B cell (primary cell): Measurements from ENCODE around the gene HINT1. TPM values are rescaled to one million over a fixed set of nuclear protein-coding genes. Genes with fewer than 3 reads are reported as not detected.

ENCODE experiments used
- ATAC-seq: fragments of 200-7000 bp; cut with Tn5 transposase; one replicate; pipeline ENCODE4 v1.10.0; 2021; ENCODE audit warnings: low read depth, mild to moderate bottlenecking, moderate number of reproducible peaks, moderate library complexity
- CTCF ChIA-PET: fragments of 350-600 bp; sonication (Branson Sonifier 250); formaldehyde crosslinking; loops from one replicate; lab custom pipeline; 2021; ENCODE audit warnings: antibody characterized with exemption, inconsistent platforms; lab: Charles Lee
- POLR2A ChIA-PET: fragments of 350-600 bp; sonication (Branson Sonifier 250); formaldehyde crosslinking; loops from one replicate; lab custom pipeline; 2021; ENCODE audit warnings: antibody characterized with exemption; lab: Charles Lee
- DNase-seq: peaks from one replicate; pipeline ENCODE4 v3.0.0; 2013
- H2AFZ ChIP-seq: 2 replicates; pipeline ENCODE4 v1.6.1; 2012; ENCODE audit warnings: mild to moderate bottlenecking, low read depth, low read length; ENCODE audit not compliant: insufficient read depth, poor library complexity, severe bottlenecking
- H3K27ac ChIP-seq, 2 donors: 1 replicate in 1 of 2; 2 replicates in 1 of 2; pipeline ENCODE4 v1.5.1; 2012 to 2013; ENCODE audit warnings: low read length in 2 of 2, mild to moderate bottlenecking in 2 of 2, moderate library complexity in 1 of 2
- H3K27me3 ChIP-seq, 4 experiments: fragments of 200-600 bp in 1 of 4; sonication (generic) in 1 of 4; replicated peaks in 1 of 4; 1 replicate in 2 of 4; 2 replicates in 2 of 4; pipeline versions ENCODE4 v1.6.1 to v1.7.0; 2013 to 2016; ENCODE audit warnings: low read length in 3 of 4, mild to moderate bottlenecking in 2 of 4, mixed read lengths in 1 of 4, moderate library complexity in 1 of 4; ENCODE audit not compliant: insufficient read depth in 4 of 4, control insufficient read depth in 3 of 4; ENCODE audit errors: control extremely low read depth in 1 of 4
- H3K36me3 ChIP-seq, 2 experiments: replicated peaks in 1 of 2; 1 replicate in 1 of 2; 2 replicates in 1 of 2; pipeline versions ENCODE4 v1.6.1 to v1.7.1; 2013; ENCODE audit warnings: low read length in 1 of 2; ENCODE audit not compliant: insufficient read depth in 2 of 2, control insufficient read depth in 1 of 2; ENCODE audit errors: control extremely low read depth in 1 of 2, extremely low read depth in 1 of 2
- H3K4me1 ChIP-seq, 2 donors: fragments of 200-600 bp in 1 of 2; sonication (generic) in 1 of 2; 1 replicate in 1 of 2; 2 replicates in 1 of 2; pipeline versions ENCODE4 v1.5.1 to v1.6.1; 2013 to 2017; ENCODE audit warnings: low read length in 2 of 2; ENCODE audit not compliant: control insufficient read depth in 2 of 2, insufficient read depth in 2 of 2
- H3K4me2 ChIP-seq: replicated peaks from 2 replicates; pipeline ENCODE3; 2012; ENCODE audit warnings: mild to moderate bottlenecking, low read depth, low read length; ENCODE audit not compliant: poor library complexity, severe bottlenecking
- H3K4me3 ChIP-seq, 5 experiments: fragments of 200-600 bp in 1 of 5; sonication (generic) in 1 of 5; 1 replicate in 3 of 5; 2 replicates in 2 of 5; pipeline versions ENCODE4 v1.5.1 to v1.7.0; 2011 to 2016; ENCODE audit warnings: low read length in 4 of 5, mild to moderate bottlenecking in 4 of 5, low read depth in 2 of 5, control low read depth in 1 of 5, moderate library complexity in 1 of 5; ENCODE audit not compliant: insufficient read depth in 1 of 5; ENCODE audit errors: control extremely low read depth in 1 of 5, extremely low read depth in 1 of 5
- H3K79me2 ChIP-seq: fragments of 200-600 bp; sonication (generic); one replicate; pipeline ENCODE4 v1.6.0; 2016; ENCODE audit warnings: low read length; ENCODE audit not compliant: control insufficient read depth, insufficient read depth
- H3K9ac ChIP-seq: fragments of 200-600 bp; sonication (generic); 2 replicates; pipeline ENCODE4 v1.6.1; 2017; ENCODE audit warnings: mild to moderate bottlenecking, low read length, moderate library complexity
- H3K9me3 ChIP-seq, 3 donors: one replicate each; pipeline versions ENCODE4 v1.6.1 to v1.7.1; 2013; ENCODE audit warnings: low read length in 2 of 3; ENCODE audit not compliant: control insufficient read depth in 2 of 3, insufficient read depth in 1 of 3; ENCODE audit errors: control extremely low read depth in 1 of 3
- H4K20me1 ChIP-seq: 2 replicates; pipeline ENCODE4 v1.6.0; 2012; ENCODE audit warnings: mild to moderate bottlenecking, low read length; ENCODE audit not compliant: insufficient read depth, control insufficient read depth, poor library complexity, severe bottlenecking
- H3K27ac Mint-ChIP-seq: one replicate; pipeline ENCODE4 v1.8.0; 2021; ENCODE audit warnings: mixed read lengths
- H3K27me3 Mint-ChIP-seq: one replicate; pipeline ENCODE4 v1.8.0; 2021; ENCODE audit warnings: mixed read lengths
- H3K4me1 Mint-ChIP-seq: one replicate; pipeline ENCODE4 v1.8.0; 2021; ENCODE audit warnings: mixed read lengths
- H3K4me3 Mint-ChIP-seq: one replicate; pipeline ENCODE4 v1.8.0; 2021; ENCODE audit warnings: mixed read lengths
- H3K9me3 Mint-ChIP-seq: one replicate; pipeline ENCODE4 v1.8.0; 2022; ENCODE audit warnings: mixed read lengths; ENCODE audit not compliant: insufficient read depth
- EZH2 ChIP-seq: IDR thresholded peaks from 2 replicates; pipeline ENCODE4 v1.6.1; 2012; ENCODE audit warnings: borderline replicate concordance, low read depth, mild to moderate bottlenecking, moderate library complexity, low read length; ENCODE audit not compliant: insufficient read depth, poor library complexity, severe bottlenecking
- WGBS: methylation state at CpG from one replicate; pipeline ENCODE4 v1.1.5; 2013; ENCODE audit warnings: missing lambda C conversion rate; ENCODE audit not compliant: insufficient coverage; 5-methylcytosine and 5-hydroxymethylcytosine counted together
- intact Hi-C: fragments of 100-400 bp; cut with micrococcal nuclease; formaldehyde crosslinking; loops from one replicate; pipeline ENCODE4 v1.10.0; 2022
- polyA plus RNA-seq: library from polyadenylated mRNA; depleted of rRNA; stranded (reverse); fragments of >200 nt; gene quantifications from 2 replicates; pipeline ENCODE4 v1.2.3, GENCODE V29; 2012
- total RNA-seq, 2 donors: library from RNA; stranded (reverse); fragments of 120-200 nt in 1 of 2; gene quantifications; 1 replicate in 1 of 2; 2 replicates in 1 of 2; pipeline versions ENCODE4 v1.2.3 to v1.2.4, GENCODE V29; 2013 to 2022
- TF ChIP-seq, protein P1 (sequence below): fragments of 200-600 bp; IDR thresholded peaks from one replicate; pipeline ENCODE4 v1.8.0; 2022; ENCODE audit warnings: antibody characterized with exemption, mild to moderate bottlenecking

HINT1 gene
- total and polyA plus RNA-seq, 2 donors (not counting 1 experiment from before 2014, with no cell fraction given) = 206 to 289 TPM

DNA sequence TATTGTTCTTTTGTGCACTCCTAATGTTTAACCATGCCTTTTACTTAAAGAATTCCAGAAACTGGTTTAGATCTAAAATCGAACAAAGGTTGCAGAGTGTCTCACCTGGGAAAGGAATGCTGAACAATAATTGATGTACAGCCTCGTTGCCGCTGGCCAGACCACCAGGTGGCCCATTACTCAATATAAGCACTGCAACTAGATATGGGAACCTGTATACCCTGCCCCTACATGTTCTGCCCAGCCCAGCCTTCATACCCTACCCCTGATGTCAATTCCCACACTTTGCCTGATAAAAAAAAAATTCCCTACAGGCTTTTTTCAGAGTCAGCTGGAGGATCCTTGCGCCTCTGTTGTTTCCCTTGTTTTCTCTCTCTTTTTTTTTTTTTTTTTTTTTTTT is 13.8 kb downstream of the HINT1 start:
- CTCF ChIA-PET = no interaction called here
- Histone ChIP-seq H3K27me3 (no peaks in the 10 kb centered on the region), H3K27ac (no peak overlapping the region), H3K9me3 (no peaks in the 10 kb centered on the region), H4K20me1 (no peaks in the 10 kb centered on the region), H3K36me3 (peaks cover 0 to under 1% of the 10 kb centered on the region in 2 experiments), H3K9ac (no peak overlapping the region), H3K4me2 (no peak overlapping the region), H3K79me2 (peaks cover 10% of the 10 kb centered on the region), H3K4me3 (no peak overlapping the region), H2AFZ (no peak overlapping the region), H3K4me1 (no peaks in the 10 kb centered on the region)
- intact Hi-C loops = no loop called here
- POLR2A ChIA-PET = interaction anchor here (0.7 kb wide), 1 partner anchor 36 kb away, joined by 3 read pairs; no protein-coding TSS in a partner anchor
- no peak for DNase-seq
- TF ChIP-seq, protein P1, sequence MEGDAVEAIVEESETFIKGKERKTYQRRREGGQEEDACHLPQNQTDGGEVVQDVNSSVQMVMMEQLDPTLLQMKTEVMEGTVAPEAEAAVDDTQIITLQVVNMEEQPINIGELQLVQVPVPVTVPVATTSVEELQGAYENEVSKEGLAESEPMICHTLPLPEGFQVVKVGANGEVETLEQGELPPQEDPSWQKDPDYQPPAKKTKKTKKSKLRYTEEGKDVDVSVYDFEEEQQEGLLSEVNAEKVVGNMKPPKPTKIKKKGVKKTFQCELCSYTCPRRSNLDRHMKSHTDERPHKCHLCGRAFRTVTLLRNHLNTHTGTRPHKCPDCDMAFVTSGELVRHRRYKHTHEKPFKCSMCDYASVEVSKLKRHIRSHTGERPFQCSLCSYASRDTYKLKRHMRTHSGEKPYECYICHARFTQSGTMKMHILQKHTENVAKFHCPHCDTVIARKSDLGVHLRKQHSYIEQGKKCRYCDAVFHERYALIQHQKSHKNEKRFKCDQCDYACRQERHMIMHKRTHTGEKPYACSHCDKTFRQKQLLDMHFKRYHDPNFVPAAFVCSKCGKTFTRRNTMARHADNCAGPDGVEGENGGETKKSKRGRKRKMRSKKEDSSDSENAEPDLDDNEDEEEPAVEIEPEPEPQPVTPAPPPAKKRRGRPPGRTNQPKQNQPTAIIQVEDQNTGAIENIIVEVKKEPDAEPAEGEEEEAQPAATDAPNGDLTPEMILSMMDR = no peak
- Mint-ChIP-seq H3K27ac (no peak overlapping the region), H3K4me3 (no peak overlapping the region), H3K27me3 (no peaks in the 10 kb centered on the region), H3K9me3 (no peaks in the 10 kb centered on the region), H3K4me1 (no peaks in the 10 kb centered on the region)
- no peak for ATAC-seq
- WGBS = 100% methylated on average over 1 of the region's 4 CpGs

DNA sequence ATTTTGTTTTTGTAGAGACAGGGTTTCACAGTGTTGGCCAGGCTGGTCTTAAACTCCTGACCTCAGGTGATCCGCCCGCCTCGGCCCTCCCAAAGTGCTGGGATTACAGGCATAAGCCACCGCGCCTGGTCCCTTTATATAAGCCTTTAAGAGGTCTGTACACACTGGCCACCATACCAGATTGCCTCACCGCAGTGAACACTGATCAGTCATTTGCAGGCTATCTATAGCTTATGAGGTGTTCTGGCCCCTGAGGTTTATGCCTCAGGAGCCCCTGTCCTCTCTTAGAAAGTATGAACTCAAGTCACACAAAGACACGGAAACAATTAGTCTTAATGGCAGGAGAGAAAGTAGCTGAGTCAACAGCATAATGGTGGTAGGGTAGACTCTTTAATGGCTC is 14.6 kb downstream of the HINT1 start:
- H3K79me2 ChIP-seq = peaks cover 5% of the 10 kb centered on the region
- ATAC-seq = no peak
- H3K27me3 ChIP-seq = no peaks in the 10 kb centered on the region
- CTCF ChIA-PET = no interaction called here
- intact Hi-C loops = no loop called here
- H3K27me3 Mint-ChIP-seq = no peaks in the 10 kb centered on the region
- no peaks in the 10 kb centered on the region for H3K4me1 Mint-ChIP-seq
- no peak for TF ChIP-seq EZH2
- TF ChIP-seq, protein P1 = no peak
- H3K4me3 ChIP-seq = no peak overlapping the region
- no peak overlapping the region for H3K27ac ChIP-seq
- H3K9ac ChIP-seq = no peak overlapping the region
- DNase-seq = no peak
- no peak overlapping the region for H3K4me2 ChIP-seq
- no peaks in the 10 kb centered on the region for H3K9me3 ChIP-seq
- POLR2A ChIA-PET = no interaction called here
- no peaks in the 10 kb centered on the region for H3K9me3 Mint-ChIP-seq
- H3K27ac Mint-ChIP-seq = no peak overlapping the region
- no peak overlapping the region for H2AFZ ChIP-seq
- H4K20me1 ChIP-seq = no peaks in the 10 kb centered on the region
- H3K4me3 Mint-ChIP-seq = no peak overlapping the region
- 100% methylated on average over 6 of the region's 7 CpGs for WGBS
- H3K36me3 ChIP-seq = no peaks in the 10 kb centered on the region
- H3K4me1 ChIP-seq = no peaks in the 10 kb centered on the region
